Astrocyte of the spinal cord (primary cell): ENCODE results near the gene TBX4.

Experiments used
- DNase-seq: peaks from one replicate; pipeline ENCODE4 v3.0.0; 2011; ENCODE audit warnings: low read depth, low spot score
- H3K4me3 ChIP-seq: 2 replicates; pipeline ENCODE4 v1.5.1; 2011; ENCODE audit warnings: low read depth, mild to moderate bottlenecking, low read length, moderate library complexity
- in situ Hi-C: cut with HindIII; loops from 2 replicates; pipeline ENCODE4 v1.10.0; 2017; ENCODE audit warnings: low sequenced_read_pairs
- TF ChIP-seq, protein P1 (sequence below): IDR thresholded peaks from 2 replicates; pipeline ENCODE4 v1.5.1; 2012; ENCODE audit warnings: low read depth, mild to moderate bottlenecking, low read length, inconsistent platforms

TBX4 gene

DNA sequence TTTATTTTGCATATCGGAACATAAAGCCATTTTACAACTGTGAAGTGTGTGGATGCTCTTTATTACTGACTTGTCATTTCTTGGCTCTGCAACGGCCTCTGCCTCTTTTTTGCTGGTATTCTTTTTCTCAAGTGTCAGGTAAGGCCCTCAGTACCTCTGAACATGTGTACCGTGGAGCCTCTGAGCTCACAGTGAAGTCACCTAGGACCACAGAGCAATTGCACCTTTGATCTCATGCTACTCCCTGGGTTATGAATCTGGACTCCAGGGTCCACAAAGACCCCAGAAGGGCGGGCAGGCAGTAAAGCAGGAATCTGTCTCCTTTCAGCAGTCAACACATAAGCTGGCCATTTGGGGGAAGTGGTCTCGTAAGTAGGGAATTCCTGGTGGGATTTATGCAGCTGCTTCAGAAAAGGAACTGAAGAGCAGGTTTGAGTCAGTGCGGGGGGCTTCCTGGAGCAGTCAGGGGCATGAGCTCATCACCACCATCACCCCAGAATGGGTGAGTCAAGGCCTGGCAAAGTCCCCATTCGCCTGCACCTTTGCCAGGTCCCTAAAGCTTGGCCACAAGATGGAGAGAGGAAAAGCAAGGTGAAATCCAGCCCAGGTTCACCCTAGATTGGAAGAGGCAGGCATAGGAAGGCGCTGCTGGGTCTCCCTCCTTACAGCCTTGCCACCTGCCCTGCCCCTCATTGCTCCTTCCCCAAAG, 33.0 kb downstream of the TBX4 start:
- no peak overlapping the region for H3K4me3 ChIP-seq
- in situ Hi-C loops = no loop called here
- TF ChIP-seq, protein P1, sequence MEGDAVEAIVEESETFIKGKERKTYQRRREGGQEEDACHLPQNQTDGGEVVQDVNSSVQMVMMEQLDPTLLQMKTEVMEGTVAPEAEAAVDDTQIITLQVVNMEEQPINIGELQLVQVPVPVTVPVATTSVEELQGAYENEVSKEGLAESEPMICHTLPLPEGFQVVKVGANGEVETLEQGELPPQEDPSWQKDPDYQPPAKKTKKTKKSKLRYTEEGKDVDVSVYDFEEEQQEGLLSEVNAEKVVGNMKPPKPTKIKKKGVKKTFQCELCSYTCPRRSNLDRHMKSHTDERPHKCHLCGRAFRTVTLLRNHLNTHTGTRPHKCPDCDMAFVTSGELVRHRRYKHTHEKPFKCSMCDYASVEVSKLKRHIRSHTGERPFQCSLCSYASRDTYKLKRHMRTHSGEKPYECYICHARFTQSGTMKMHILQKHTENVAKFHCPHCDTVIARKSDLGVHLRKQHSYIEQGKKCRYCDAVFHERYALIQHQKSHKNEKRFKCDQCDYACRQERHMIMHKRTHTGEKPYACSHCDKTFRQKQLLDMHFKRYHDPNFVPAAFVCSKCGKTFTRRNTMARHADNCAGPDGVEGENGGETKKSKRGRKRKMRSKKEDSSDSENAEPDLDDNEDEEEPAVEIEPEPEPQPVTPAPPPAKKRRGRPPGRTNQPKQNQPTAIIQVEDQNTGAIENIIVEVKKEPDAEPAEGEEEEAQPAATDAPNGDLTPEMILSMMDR = no peak
- no peak for DNase-seq

DNA sequence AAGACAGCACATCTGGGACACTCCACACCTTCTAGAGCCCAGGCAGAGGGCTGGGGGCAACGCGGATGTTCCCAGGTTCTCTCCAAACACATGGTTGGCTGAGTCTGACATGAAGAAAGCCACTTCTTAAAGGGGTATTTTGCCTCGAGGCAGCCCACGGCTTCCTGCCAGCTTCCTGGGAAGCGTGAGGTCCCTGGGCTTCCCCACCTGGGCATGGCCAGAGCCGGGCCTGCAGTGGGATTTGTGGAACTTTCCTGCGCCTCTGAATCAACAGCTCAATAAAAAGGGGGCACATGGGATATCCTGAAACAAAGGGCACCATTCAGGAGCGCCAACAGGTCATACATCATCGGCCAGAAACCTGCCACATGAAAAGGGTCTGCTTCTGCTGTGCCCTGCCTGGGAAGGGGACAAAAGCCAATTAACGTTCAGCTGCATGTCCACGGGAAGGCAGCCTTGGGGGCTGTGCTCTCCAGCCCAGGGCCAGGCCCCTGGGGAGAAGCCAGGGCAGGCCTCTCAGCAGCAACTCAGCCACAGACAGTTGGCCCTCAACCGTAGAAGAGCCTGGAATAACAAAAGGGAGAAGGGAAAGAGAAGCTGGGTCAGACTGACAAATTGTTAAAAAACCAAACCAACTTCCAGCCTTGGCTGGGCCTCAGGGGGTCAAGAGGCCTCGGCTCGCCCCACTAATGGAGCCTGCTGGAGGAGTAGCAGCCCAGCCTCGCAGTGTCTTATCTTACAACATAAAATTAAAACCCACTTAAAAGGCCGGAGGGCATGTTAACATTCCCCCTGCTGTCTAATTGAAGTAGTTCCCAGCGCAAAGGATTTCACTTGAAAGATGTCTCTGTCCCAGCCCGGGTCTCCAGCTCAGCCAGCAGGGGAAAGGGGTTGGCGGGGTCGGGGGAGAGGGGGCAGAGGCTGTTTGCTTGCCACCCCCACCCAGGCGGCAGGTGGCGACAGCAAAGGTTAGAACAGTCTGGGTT, 34.2 kb downstream of the TBX4 start:
- H3K4me3 ChIP-seq = no peak overlapping the region
- DNase-seq = no peak
- TF ChIP-seq, protein P1 = no peak
- in situ Hi-C loops = no loop called here

DNA sequence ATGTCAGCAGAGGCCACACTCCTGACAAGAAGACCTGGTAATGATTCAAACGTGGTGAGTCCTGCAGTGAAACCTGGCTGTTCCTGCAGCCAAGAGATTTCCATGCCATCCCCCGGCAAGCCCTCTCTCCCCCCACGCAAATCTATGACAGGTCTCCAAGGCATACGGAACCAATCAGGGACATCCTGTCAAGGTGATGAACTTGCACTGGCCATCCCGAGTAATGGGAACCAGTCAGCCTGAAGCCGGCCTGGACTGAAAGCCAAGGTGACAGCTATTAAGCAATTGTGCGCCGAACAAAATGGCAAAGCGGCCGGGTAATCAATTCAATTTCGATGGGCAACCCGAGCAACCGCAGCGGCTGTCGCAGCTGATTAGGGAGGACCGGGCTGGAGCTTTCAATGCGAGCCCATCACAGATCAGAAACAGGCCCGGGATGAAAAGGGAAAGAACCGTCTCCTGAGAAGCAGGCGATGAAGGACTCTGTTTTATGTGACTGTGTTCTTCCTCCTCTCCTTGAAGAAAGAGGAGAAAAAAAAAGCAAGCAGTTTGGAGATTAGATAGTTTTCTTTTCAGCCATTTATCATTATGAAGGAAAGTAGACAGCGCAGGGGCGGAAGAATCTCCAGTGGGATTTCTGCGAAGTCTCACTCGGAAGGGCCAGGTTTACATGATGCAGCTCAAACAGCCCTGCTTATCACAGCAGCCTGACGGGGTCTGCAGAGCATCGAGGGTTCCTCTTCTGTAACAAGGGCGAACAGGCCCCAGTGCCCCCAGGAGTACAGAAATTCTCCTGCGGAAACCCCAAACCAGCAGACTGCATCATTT, 35.2 kb downstream of the TBX4 start:
- DNase-seq = no peak
- TF ChIP-seq, protein P1 = no peak
- no peak overlapping the region for H3K4me3 ChIP-seq
- in situ Hi-C loops = no loop called here

DNA sequence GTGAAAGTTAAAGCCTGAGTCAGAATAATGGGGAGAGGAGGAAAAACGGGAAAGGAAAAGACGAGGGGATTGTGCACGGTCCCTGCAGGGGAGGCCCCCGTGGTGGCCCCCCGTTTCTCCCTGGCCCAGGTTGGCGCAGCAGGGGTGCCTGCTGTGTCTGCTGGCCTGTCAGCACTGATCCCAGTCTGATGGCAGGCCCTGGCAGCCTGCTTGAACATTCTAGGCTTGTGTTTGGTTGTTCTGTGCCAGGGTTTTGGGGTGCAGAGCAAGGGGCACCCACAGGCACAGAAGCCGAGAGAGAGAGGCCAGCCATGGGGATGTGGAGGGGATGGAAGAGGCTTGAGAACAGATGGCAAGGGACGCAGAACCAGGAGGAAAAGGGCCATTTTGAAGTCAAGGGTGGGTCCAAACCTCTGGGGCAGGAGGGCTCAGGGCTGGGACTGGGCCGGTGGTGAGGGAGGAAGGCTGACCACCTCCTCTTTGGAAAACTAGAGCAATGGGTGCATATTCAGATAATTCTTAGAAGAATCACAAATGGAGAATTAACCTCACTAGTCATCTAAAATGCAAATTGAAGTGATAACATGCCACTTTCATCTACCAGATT, 35.9 kb downstream of the TBX4 start:
- DNase-seq = no peak
- TF ChIP-seq, protein P1 = no peak
- no peak overlapping the region for H3K4me3 ChIP-seq
- in situ Hi-C loops = no loop called here

- TF ChIP-seq, protein P1 = no peak
- H3K4me3 ChIP-seq = no peak overlapping the region
- DNase-seq = no peak
- in situ Hi-C loops = no loop called here
These were observed 36.9 kb downstream of the TBX4 start for GRCh38 chr17:61488878-61489718.
